ENCODE results near the gene PPIH.

GRCh38 chr1:42646056-42646455 is 12.2 kb upstream of the PPIH start:
- TF ChIP-seq CTCF (IDR thresholded peaks at IDR 0.05) (no peak), POLR2A (IDR thresholded peaks at IDR 0.05) (no peak)
